Activated CD4-positive, CD25-positive, alpha-beta regulatory T cell (primary cell): ENCODE data around the gene OR8S1.
"Not testable (repeated sequence)": the region's sequence is repeated elsewhere in the genome, so short reads cannot be mapped to it uniquely, and the experiment has no call there.

ENCODE experiments used
- DNase-seq, 4 experiments: peaks; one replicate each; lab custom pipeline; 2025; lab: John Stamatoyannopoulos, UW

OR8S1 gene

GRCh38 chr12:48525332-48525731 is at the start of gene OR8S1:
TSS of gene OR8S1 (plus strand) at chr12:48525632. CDS start at chr12:48525632, 0 bp downstream.
- DNase-seq = no peak

GRCh38 chr12:48482198-48482597 is 43.2 kb upstream of the OR8S1 start, which contains the start of gene C12orf54:
TSS of gene C12orf54 (plus strand) at chr12:48482498. CDS start at chr12:48483297, 799 bp downstream.
- no peak for DNase-seq

GRCh38 chr12:48482930-48483329 is 42.5 kb upstream of the OR8S1 start:
- no peak for DNase-seq

DNA sequence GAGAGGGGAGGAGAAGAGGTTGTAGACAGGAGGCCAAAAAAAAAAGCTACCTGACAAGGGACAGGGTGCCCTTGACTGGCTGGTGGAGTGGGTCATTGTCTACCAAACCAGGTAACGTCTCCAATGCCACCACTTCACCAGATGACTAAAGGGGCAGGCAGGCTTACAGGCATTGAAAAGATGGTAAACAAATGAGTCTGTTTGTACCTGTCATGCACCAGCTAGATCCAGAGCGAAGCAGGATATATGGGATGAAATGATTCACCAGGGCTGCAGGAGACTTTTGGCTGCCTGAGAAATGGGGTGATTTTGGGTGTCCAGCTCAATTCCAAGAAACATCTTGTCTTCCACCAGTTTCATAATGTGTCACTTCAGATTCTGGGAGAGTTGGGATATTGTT is 39.2 kb upstream of the OR8S1 start:
- no peak for DNase-seq

- DNase-seq = no peak
These were observed 38.8 kb upstream of the OR8S1 start for GRCh38 chr12:48486679-48487078.

- no peak for DNase-seq
These were observed 36.4 kb upstream of the OR8S1 start for GRCh38 chr12:48489012-48489411.

- not testable (repeated sequence) for DNase-seq
These were observed 36.0 kb upstream of the OR8S1 start for GRCh38 chr12:48489456-48489855.

- DNase-seq = not testable (repeated sequence)
These were observed 25.2 kb upstream of the OR8S1 start for GRCh38 chr12:48500281-48500680.

- not testable (repeated sequence) for DNase-seq
These were observed 18.6 kb upstream of the OR8S1 start for GRCh38 chr12:48506836-48507235.

DNA sequence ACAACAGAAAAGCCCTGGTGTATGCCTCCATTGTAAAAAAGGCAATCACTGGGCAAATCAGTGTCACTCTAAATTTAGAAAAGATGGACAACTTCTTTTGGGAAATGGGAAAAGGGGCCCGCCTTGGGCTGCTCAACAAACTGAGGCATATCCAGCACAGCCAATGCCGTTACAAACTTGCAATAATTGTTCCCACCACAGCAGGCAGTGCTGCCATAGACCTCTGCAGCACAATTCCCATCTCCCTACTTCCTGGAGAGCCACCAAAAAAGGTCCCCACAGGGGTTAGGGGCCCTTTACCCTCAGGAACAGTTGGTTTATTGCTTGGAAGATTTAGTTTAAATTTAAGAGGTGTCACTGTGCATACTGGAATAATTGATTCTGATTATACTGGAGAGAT is 16.4 kb upstream of the OR8S1 start:
- no peak for DNase-seq

GRCh38 chr12:48510111-48510510 is 15.3 kb upstream of the OR8S1 start:
- no peak for DNase-seq

DNA sequence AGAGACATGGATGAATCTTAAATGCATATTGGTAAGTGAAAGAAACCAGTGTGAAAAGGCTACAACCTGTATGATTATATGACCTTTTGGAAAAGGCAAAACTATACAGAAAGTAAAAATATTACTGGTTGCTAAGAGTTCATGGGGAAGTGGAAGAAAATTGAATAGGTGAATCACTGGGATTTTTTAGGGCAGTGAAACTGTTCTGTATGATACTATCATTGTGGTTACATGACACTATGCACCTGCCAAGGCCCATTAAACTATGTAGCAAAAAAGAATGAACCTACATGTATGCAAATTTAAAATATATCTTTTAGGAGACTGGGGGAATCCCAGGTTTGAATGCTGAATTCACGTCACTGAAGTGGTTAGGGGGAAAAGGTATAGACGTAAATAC is 12.6 kb upstream of the OR8S1 start:
- no peak for DNase-seq

- no peak for DNase-seq
These were observed 10.7 kb upstream of the OR8S1 start for GRCh38 chr12:48514728-48515127.

DNA sequence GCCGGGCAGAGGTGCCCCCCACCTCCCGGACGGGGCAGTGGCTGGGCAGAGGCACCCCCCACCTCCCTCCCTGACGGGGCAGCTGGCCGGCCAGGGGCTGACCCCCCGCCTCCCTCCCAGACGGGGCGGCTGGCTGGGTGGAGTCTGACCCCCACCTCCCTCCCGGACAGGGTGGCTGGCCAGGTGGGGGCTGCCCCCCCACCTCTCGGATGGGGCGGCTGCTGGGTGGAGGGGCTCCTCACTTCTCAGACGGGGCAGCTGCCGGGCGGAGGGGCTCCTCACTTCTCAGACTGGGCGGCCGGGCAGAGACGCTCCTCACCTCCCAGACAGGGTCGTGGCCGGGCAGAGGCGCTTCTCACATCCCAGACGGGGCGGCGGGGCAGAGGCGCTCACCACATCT is 5.1 kb upstream of the OR8S1 start:
- DNase-seq = not testable (repeated sequence)

DNA sequence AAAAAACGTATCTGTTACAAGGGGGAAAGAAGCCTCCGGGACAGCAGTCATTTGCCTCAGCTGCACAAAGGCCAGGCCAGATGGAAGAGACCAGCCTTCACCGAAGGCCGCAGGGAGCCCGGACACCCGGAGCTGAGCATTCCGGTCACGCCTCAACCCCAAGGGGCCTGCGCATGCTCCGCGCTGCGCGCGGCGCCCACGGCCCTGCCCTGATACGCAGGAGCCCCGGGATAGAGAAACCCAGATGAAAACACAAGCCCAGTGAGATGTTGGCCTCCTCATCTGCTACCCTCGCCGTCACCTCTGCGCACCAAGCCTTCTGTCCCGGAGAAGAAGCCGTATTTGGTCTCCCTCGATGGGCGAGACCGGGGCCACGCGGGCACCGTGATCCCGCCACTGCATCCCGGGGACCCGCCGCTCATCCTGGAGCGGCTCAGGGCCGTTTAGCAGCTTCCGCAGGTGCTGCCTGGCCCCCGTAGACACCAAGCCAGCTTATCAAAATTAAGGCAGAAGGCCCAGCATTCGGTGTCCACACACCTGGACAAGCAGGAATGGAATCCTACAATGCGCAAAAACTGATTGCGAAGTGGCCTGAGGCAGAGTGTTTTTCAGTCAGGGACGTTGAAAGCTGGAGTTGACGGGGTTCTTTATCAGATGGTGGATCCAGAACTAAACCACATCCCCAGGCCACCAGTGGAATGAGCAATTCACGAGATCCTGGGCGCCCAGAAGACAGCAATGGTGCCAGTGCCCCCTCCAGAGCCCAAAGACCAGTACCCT is 2.6 kb downstream of the OR8S1 start:
- DNase-seq = no peak

- DNase-seq = no peak
These were observed 7.2 kb downstream of the OR8S1 start for GRCh38 chr12:48532601-48533000.

- DNase-seq = no peak
These were observed 11.2 kb downstream of the OR8S1 start for GRCh38 chr12:48536602-48537001.

- DNase-seq = peak in 2 of 4 experiments; percentile 3 to 4
These were observed 17.0 kb downstream of the OR8S1 start for GRCh38 chr12:48542300-48542928.

DNA sequence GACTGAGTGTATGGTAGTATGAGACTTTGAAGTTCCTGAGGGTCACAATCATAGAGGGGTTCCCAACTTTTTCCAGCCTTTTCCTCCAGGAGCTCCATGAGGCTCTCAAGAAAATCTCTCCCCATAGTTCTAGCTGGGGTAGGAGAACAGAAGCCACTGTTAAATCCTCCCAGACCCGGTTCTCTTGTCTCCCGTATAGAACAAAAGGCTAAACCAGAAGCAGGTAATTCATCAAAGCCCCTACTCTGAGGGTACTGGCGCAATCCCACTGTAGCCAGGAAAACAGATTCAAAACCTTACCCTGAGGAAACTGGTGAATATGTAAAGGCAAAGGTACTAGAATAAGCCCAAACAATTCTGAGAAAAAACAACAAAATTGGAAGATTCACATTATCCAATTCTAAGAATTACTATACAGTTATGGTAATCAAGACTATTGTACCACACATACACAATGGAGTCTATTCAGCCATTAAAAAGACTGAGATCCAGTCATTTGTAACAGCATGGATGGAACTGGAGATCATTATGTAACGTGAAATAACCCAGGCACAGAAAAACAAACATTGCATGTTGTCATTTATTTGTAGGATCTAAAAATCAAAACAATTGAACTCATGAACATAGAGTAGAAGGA is 20.5 kb downstream of the OR8S1 start:
- DNase-seq = no peak

GRCh38 chr12:48547012-48547411 is 21.6 kb downstream of the OR8S1 start:
- DNase-seq = not testable (repeated sequence)

- not testable (repeated sequence) for DNase-seq
These were observed 26.2 kb downstream of the OR8S1 start for GRCh38 chr12:48551636-48552035.

- peak in 1 of 4 experiments; percentile 5 for DNase-seq
These were observed 28.4 kb downstream of the OR8S1 start for GRCh38 chr12:48553666-48554343.
